MM.1S (cell line): Measurements from ENCODE around the gene SYNPO2.

Experiments
- CTCF ChIP-seq: fragments of 300-600 bp; sonication (generic); IDR thresholded peaks from 2 replicates; pipeline ENCODE4 v1.5.1; 2016; ENCODE audit warnings: antibody characterized with exemption, low read length, mixed read lengths
- EZH2 ChIP-seq: fragments of 300-600 bp; sonication (generic); optimal IDR thresholded peaks from 2 replicates; pipeline ENCODE3; 2017; ENCODE audit warnings: low read depth, mild to moderate bottlenecking, antibody characterized with exemption, low read length, mixed read lengths
- EZH2phosphoT487 ChIP-seq: fragments of 300-600 bp; sonication (generic); IDR thresholded peaks from 2 replicates; pipeline ENCODE4 v1.6.1; 2018; ENCODE audit warnings: antibody characterized with exemption, low read length

- TF ChIP-seq CTCF (no peak), EZH2 (no peak), EZH2phosphoT487 (no peak)
These were observed 22.2 kb upstream of the SYNPO2 start for GRCh38 chr4:118866442-118866841.
